IPS DF 6.9 (cell line): ENCODE results near the gene GTSE1.

Experiments used
- DNase-seq: peaks from one replicate; pipeline ENCODE4 v3.0.0-alpha.2; 2013; ENCODE audit warnings: low read depth, low spot score
- H3K27ac ChIP-seq: one replicate; pipeline ENCODE4 v1.5.1; 2013; ENCODE audit warnings: low read length, control low read depth
- H3K27me3 ChIP-seq: 2 replicates; pipeline ENCODE4 v1.6.1; 2013; ENCODE audit warnings: mild to moderate bottlenecking, low read length; ENCODE audit not compliant: control insufficient read depth, insufficient read depth
- H3K36me3 ChIP-seq: 2 replicates; pipeline ENCODE4 v1.6.1; 2013; ENCODE audit warnings: low read length; ENCODE audit not compliant: control insufficient read depth, insufficient read depth
- H3K4me1 ChIP-seq: 2 replicates; pipeline ENCODE4 v1.6.1; 2013; ENCODE audit warnings: low read length; ENCODE audit not compliant: control insufficient read depth, insufficient read depth
- H3K4me3 ChIP-seq: 2 replicates; pipeline ENCODE4 v1.5.1; 2013; ENCODE audit warnings: mild to moderate bottlenecking, low read length
- H3K9me3 ChIP-seq: 2 replicates; pipeline ENCODE4 v1.6.1; 2013; ENCODE audit warnings: low read length, inconsistent platforms; ENCODE audit not compliant: control insufficient read depth, insufficient read depth
- WGBS: extraction: QIAGEN DNeasy Blood & Tissue Kit; methylation state at CpG from one replicate; pipeline ENCODE4 v1.1.7; 2013; ENCODE audit warnings: mixed read lengths, missing lambda C conversion rate; ENCODE audit not compliant: insufficient read length, insufficient coverage; 5-methylcytosine and 5-hydroxymethylcytosine counted together

The GTSE1 gene

DNA sequence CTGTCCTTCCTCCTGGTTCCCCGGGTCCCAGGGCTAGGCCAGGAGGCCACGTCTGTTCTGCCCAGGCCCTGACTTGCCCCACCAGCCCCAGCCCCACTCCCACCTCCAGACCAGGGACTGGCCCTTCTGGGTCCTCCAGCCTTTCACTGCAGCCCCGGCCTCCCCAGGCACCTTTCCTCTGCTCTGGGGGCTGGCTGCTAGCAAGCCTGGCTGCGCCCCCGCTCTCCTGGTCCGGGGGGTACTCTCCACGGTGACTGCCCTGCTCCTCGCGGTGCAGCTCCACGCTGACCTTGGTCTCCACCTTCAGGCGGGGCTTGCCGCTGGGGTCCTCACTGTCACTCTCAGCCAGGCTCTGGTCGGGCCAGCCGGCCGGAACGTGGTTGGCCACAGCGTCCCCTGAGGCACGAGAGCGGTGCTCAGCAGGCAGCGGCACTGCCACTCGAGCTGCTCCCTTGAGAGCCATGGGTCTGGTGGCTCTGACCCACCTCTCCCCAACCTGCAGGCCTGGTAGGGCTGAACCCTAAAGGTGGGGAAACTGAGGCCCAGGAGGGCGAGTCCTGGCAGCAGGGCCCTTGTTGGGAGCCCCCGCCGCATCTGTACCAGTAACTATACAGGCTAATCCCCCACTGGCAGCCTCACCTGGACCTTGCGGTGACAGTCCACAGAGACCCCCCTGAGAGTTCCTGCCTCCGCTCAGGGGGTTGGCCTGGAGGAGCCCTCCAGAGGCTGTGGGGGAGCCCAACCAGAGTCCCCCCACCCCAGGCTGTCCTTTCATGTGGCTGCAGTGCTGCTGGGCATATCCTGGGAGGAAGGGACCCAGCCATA lies 67.9 kb downstream of the GTSE1 start:
- Histone ChIP-seq H3K9me3 (no peaks in the 10 kb centered on the region), H3K4me1 (peaks cover 7% of the 10 kb centered on the region), H3K27me3 (no peaks in the 10 kb centered on the region), H3K36me3 (0 out of 2 replicates have a peak, but pooled peaks cover 2% of the 10 kb centered on the region), H3K27ac (no peak overlapping the region), H3K4me3 (no peak overlapping the region)
- whole genome bisulfite sequencing = no CpG with 5 or more reads among the region's 26 CpGs
- DNase-seq = no peak

DNA sequence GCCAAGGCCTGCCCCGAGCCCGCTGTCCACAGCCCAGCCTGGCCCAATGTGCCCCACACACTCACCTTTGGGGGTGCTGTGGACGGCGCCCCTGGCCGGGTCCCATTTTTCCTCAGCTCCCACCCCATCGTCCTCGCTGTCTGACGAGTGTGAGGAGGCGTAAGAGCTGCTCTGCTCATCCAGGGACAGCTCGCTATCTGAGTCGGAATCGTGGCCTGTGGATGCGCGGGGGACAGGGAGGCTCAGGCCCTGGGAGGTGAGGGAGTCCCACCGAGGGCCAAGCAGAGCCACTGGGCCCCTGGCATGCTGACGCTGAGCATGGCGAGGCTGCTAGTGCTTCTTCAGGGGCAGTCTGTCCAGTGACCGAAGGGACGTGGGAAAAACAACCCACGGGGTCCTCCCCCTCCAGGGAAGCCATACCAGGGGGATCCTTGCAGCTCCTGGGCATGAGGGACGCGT lies 68.5 kb downstream of the GTSE1 start:
- no peak overlapping the region for H3K27ac ChIP-seq
- no peak overlapping the region for H3K4me3 ChIP-seq
- WGBS = no CpG with 5 or more reads among the region's 22 CpGs
- H3K9me3 ChIP-seq = no peaks in the 10 kb centered on the region
- no peak for DNase-seq
- no peaks in the 10 kb centered on the region for H3K27me3 ChIP-seq
- 0 out of 2 replicates have a peak, but pooled peaks cover under 1% of the 10 kb centered on the region for H3K36me3 ChIP-seq
- peaks cover 7% of the 10 kb centered on the region for H3K4me1 ChIP-seq

DNA sequence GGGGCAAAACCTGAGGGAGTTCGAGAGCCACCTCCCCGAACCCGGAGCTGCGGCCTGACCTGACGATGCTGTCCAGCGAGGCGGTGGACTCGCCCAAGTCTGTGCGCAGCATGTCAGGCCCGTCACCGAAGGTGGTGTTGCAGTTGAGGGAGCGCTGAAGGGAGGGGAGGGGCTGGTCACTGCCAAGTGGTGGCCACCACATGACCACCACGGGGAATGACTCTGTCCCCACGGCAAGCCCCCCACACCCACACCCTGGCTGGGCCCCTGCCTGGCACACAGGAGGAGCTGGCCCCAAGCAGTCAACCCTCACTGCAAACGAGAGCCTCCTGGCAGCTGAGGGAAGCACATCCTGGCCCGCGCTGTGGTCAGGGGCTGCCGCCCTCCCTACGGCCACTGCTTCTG lies 69.7 kb downstream of the GTSE1 start:
- DNase-seq = no peak
- H3K27me3 ChIP-seq = no peaks in the 10 kb centered on the region
- H3K36me3 ChIP-seq = no peaks in the 10 kb centered on the region; the same call in 1 of the 2 replicates
- no peaks in the 10 kb centered on the region for H3K9me3 ChIP-seq
- H3K27ac ChIP-seq = no peak overlapping the region
- H3K4me3 ChIP-seq = no peak overlapping the region
- peaks cover 7% of the 10 kb centered on the region for H3K4me1 ChIP-seq
- no CpG with 5 or more reads among the region's 19 CpGs for WGBS

DNA sequence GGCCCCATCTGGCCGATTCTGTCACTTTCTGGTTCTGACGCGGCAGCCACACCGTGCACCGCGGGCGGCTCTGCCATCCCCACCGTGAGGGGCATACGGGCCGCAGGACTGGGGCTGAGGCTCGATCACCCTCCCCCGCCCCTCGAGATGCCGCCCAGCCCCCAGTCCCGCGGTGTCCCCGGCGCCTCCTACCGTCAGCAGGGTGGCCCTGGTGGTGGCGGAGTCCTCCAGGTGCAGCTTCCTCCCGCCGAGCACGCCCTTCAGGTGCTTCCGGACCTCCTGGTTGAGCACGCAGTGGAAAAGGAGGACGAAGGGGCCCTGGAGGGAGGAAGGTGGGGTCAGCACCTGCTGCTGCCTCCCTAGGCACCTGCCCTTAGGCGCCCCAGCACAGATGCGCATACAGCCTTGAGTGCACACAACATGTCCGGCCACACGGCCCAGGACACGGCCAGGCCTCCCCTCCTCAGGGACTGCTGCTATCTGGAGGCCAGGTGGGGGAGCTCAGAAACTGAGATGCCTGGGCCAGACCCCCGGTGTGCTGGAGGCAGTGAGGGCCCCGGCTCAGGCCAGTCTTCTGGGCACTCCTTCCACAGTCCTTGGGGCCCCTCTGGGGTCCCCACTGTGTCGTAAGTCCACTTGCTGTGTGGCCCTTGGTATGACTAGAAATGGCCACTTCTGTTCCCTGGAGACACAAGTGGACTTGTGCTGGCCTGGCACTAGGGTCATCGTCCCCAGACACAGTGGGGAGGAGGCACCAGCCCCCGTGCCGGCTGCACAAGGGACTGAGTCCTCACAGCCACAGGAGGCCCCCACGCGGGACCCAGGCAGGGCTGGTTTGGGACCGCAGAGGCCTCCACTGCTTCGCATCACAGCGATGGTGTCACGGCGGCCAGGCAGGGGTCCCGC lies 70.4 kb downstream of the GTSE1 start:
- H3K9me3 ChIP-seq = no peaks in the 10 kb centered on the region
- no peak overlapping the region for H3K4me3 ChIP-seq
- DNase-seq = no peak
- WGBS = no CpG with 5 or more reads among the region's 45 CpGs
- peaks cover 7% of the 10 kb centered on the region for H3K4me1 ChIP-seq
- H3K27me3 ChIP-seq = no peaks in the 10 kb centered on the region
- H3K27ac ChIP-seq = no peak overlapping the region
- H3K36me3 ChIP-seq = no peaks in the 10 kb centered on the region; the same call in 1 of the 2 replicates

DNA sequence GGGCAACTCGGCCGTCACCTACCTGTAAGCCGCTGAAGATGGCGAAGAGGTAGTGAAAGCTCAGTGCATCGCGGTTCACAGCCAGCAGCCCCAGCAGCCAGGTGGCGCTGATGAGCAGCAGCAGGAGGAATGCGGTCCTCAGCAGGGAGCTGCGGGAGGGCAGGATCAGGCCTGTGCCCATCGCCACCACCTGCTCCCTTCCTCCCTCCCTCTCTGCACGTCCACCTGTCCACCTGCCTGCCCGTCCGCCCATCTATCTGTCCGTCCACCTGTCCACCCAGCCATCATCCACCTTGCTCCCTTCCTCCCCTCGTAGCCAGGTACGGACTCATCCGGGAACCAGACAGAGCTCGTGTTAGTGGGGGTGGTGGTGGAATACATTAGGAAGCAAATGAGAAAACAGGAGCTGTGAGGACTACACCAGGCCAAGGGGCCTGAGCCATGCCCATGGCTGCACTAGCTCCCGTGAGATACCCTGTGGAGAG lies 71.1 kb downstream of the GTSE1 start:
- no CpG with 5 or more reads among the region's 19 CpGs for WGBS
- Histone ChIP-seq H3K36me3 (no peaks in the 10 kb centered on the region; the same call in 1 of the 2 replicates), H3K9me3 (no peaks in the 10 kb centered on the region), H3K4me1 (peaks cover 7% of the 10 kb centered on the region), H3K27me3 (no peaks in the 10 kb centered on the region), H3K27ac (no peak overlapping the region), H3K4me3 (no peak overlapping the region)
- peak; percentile 68 for DNase-seq

DNA sequence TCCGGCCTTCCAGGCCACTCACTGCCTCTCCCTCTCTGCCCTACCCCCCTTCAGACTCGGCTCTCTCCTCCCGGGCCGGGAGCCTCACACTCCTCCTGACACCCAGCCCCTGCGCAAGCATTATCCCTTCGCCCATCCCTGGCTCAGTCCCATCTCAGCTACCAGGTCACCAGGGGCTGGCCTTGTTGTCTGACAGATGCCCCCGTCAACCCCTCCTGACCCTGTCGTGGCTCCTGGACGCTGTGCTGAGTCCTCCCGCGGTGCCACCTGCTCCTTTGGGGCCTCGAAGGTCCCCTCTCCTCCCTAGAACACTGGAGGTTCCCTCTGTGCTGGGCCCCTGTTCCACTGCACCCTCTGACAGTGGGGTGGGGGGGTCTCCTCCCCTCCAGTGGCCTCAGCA lies 71.8 kb downstream of the GTSE1 start:
- Histone ChIP-seq H3K4me1 (peaks cover 7% of the 10 kb centered on the region), H3K9me3 (no peaks in the 10 kb centered on the region), H3K36me3 (no peaks in the 10 kb centered on the region; the same call in 1 of the 2 replicates), H3K27me3 (no peaks in the 10 kb centered on the region), H3K4me3 (no peak overlapping the region), H3K27ac (no peak overlapping the region)
- no CpG with 5 or more reads among the region's 12 CpGs for WGBS
- no peak for DNase-seq

DNA sequence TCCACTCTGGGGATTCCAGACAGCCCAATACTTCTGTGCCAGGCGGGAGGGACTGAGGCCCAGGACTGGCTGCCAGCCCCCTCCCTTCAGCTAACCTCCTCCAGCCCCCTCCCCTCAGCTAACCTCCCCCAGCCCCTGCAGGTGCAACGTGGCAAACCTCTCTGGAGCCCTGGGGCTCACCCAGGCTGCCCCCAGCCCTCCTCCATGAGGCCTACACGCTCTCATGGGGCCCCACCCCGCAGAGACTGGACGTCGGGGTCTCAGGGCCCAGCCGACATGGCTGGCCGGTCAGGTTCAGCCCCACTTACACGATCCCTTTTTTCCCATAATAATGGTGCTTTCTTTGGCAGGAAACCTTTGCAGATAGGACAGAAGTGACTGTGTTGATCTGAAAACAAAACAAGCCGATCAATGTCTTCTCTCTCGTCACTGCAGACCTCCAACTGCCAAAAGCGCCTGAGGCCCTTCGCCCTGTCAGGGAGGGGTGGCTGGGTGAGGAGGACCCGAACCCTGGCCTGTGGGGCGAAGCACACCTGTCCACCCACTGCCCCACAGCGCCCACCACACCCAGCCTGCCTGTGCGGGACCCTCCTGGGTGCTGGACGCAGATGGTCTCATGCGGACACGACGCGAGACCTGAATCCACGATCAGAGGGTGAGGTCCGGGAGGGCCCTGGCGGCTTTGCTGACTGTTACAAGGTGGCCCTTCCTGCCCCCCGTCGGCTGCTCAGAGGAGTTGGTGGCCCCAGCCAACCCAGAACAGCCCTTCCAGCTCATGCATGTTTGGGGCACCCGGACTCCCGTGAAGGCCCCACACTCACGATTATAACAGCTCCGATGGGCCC lies 72.4 kb downstream of the GTSE1 start:
- DNase-seq = no peak
- WGBS = no CpG with 5 or more reads among the region's 31 CpGs
- Histone ChIP-seq H3K27ac (no peak overlapping the region), H3K9me3 (no peaks in the 10 kb centered on the region), H3K27me3 (no peaks in the 10 kb centered on the region), H3K36me3 (no peaks in the 10 kb centered on the region; the same call in 1 of the 2 replicates), H3K4me1 (peaks cover 7% of the 10 kb centered on the region), H3K4me3 (no peak overlapping the region)

DNA sequence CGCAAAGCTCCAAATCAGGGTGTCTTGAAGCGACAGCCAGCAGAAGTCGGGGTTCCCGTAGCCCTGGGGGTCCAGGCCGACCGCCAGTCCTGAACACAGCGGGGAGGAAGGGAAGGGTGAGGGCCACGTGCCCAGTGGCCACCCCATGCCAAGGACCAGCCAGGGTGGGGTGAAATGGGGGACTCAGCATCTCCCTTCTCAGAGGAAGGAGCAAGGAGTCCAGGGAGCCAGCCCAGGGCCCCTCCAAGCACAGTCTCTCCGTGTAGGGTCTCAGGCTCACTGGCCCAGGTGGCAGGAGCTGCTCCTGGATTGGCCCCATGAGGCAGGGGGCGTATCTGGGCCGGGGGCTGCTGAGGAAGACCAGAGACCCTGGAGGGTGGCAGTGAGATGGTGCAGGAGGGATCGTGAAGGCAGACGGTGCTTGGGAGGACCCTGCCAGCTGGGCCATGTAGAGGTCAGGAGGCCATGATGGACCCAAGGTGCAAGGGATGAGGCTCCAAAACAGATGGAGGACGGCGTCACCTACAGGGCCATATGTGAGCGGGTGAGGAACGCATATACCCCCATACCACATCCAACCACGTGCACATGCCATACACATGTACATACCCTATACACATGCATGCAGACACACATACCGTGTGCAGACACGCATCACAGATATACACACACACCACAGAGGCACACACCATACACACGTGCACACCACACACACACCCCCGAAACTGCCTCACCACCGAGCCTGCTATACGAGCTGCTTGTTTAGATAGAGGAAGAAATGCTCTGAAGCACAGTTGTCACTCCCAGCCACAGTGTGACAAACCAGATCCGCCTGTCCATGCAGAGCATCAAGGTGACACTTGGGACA lies 73.3 kb downstream of the GTSE1 start:
- Histone ChIP-seq H3K4me1 (peaks cover 7% of the 10 kb centered on the region), H3K36me3 (no peaks in the 10 kb centered on the region; the same call in 1 of the 2 replicates), H3K27ac (no peak overlapping the region), H3K4me3 (no peak overlapping the region), H3K9me3 (no peaks in the 10 kb centered on the region), H3K27me3 (no peaks in the 10 kb centered on the region)
- no peak for DNase-seq
- no CpG with 5 or more reads among the region's 25 CpGs for WGBS

DNA sequence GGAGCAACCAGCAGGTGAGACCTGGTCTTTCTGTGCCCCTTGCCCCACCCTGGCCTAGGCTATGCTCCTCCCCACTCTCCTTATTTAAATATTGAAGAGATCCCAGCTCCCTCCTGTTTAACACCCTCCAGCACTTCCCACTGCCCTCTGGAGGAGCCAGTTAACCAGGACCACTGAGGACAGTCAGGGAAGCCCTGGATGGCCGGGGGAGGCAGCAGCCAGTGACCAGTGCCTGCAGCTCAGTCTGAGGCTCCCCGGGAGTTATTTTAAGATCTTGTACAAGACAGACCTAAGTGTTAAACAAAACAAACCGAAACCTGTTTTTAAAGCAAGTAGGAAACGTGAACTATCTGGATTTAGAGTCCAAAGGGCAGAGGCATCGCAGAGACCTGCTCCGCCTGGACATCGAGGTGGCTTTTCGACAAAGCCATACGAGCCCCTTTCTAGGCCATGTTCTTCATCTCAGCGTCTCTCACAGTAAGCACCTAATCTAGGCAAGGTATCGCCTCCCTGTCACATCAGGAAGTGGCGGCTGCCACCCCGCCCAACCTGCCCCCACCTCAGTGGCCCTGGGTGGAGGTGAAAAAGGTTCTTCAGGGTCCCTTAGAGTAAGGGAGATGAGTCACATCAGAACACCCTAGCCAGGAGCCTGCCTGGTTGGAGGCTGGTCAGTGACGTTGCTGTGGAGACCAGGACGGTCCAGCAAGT lies 74.1 kb downstream of the GTSE1 start:
- no peak overlapping the region for H3K27ac ChIP-seq
- H3K36me3 ChIP-seq = no peaks in the 10 kb centered on the region; the same call in 1 of the 2 replicates
- H3K27me3 ChIP-seq = no peaks in the 10 kb centered on the region
- no CpG with 5 or more reads among the region's 15 CpGs for WGBS
- DNase-seq = no peak
- peaks cover 7% of the 10 kb centered on the region for H3K4me1 ChIP-seq
- H3K4me3 ChIP-seq = no peak overlapping the region
- no peaks in the 10 kb centered on the region for H3K9me3 ChIP-seq
